Lung (tissue), 12 donors: ENCODE measurements around the gene ALDH1L2. TPM values are rescaled to one million over a fixed set of nuclear protein-coding genes. Genes with fewer than 3 reads are reported as not detected.

Experiments
- ATAC-seq: fragments of 200-7000 bp; cut with Tn5 transposase; one replicate; pipeline ENCODE4 v1.9.1; 2020; ENCODE audit warnings: moderate number of reproducible peaks; ENCODE audit not compliant: insufficient read depth, low FRiP score
- DNase-seq, 3 donors: peaks; one replicate each; pipeline ENCODE4 v3.0.0-alpha.2; 2013 to 2017
- H3K27ac ChIP-seq, 2 donors: one replicate each; pipeline ENCODE4 v1.5.1; 2013; ENCODE audit warnings: mild to moderate bottlenecking in 2 of 2, moderate library complexity in 2 of 2, control low read depth in 1 of 2, inconsistent platforms in 1 of 2, low read depth in 1 of 2, low read length in 1 of 2
- H3K27me3 ChIP-seq, 3 donors: one replicate each; pipeline ENCODE4 v1.5.1; 2013; ENCODE audit warnings: low read length in 2 of 3; ENCODE audit not compliant: control insufficient read depth in 3 of 3, insufficient read depth in 3 of 3
- H3K36me3 ChIP-seq, 4 donors: one replicate each; pipeline ENCODE4 v1.5.1; 2013; ENCODE audit warnings: low read length in 4 of 4, mild to moderate bottlenecking in 1 of 4, moderate library complexity in 1 of 4; ENCODE audit not compliant: control insufficient read depth in 4 of 4, insufficient read depth in 4 of 4
- H3K4me1 ChIP-seq, 5 donors: one replicate each; pipeline ENCODE4 v1.5.1; 2013; ENCODE audit warnings: low read length in 5 of 5, mild to moderate bottlenecking in 2 of 5, moderate library complexity in 1 of 5; ENCODE audit not compliant: control insufficient read depth in 5 of 5, insufficient read depth in 5 of 5
- H3K4me3 ChIP-seq: one replicate; pipeline ENCODE4 v1.5.1; 2013; ENCODE audit warnings: mild to moderate bottlenecking, control low read depth, moderate library complexity
- H3K9ac ChIP-seq, 2 donors: one replicate each; pipeline ENCODE4 v1.5.1; 2013; ENCODE audit warnings: low read length in 2 of 2, control low read depth in 1 of 2; ENCODE audit not compliant: insufficient read depth in 1 of 2
- H3K9me3 ChIP-seq, 4 donors: one replicate each; pipeline ENCODE4 v1.5.1; 2013; ENCODE audit warnings: low read length in 3 of 4, mild to moderate bottlenecking in 1 of 4, moderate library complexity in 1 of 4; ENCODE audit not compliant: control insufficient read depth in 4 of 4, insufficient read depth in 3 of 4
- WGBS, 2 donors: extraction: QIAGEN DNeasy Blood & Tissue Kit; methylation state at CpG; one replicate each; pipeline ENCODE4 v1.1.7; 2013; 5-methylcytosine and 5-hydroxymethylcytosine counted together
- polyA plus RNA-seq, 2 donors: library from polyadenylated mRNA; stranded (reverse); fragments of 200-250 nt; gene quantifications; one replicate each; pipeline ENCODE4 v1.2.1, GENCODE V29; 2013
- total RNA-seq, 2 donors: library from RNA; depleted of rRNA in 1 of 2; stranded (reverse); fragments of >200 nt in 1 of 2; gene quantifications; one replicate each; pipeline ENCODE4 v1.2.1, GENCODE V29; 2014 to 2021
- TF ChIP-seq, protein P1 (sequence below): IDR thresholded peaks from 2 replicates; pipeline ENCODE4 v1.5.1; 2012; ENCODE audit warnings: mild to moderate bottlenecking; ENCODE audit errors: control extremely low read depth, extremely low read depth
- donor health status: control.
- donor health status: control.
- donor health status: Bipolar disorder and iron deficiency.
- donor health status: healthy.
- donor health status: DM: yes; HTN: yes; CAD: no.

The ALDH1L2 gene
- total and polyA plus RNA-seq, 4 donors = 1.1 to 28.4 (median 4.9) TPM

DNA sequence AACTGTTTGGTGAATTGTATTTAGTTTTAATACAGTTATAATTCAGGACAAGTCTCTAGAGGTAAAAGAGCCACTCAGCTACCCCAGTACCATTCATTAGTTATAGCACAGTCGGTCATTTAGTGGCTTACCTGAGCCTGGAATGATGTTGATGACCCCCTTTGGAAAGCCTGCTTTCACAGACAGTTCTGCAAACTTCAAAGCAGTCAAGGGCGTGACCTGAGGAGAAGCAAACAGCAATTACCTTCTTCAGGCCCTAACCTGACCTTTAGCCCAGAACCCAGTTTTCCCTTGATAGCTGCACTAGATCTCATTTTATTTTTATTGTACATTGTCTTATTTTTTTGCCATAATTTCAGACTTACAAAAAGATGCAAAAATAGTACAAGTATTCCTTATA, 43.8 kb downstream of the ALDH1L2 start:
- no peaks in the 10 kb centered on the region for H3K27me3 ChIP-seq
- H3K9ac ChIP-seq = no peak overlapping the region
- H3K27ac ChIP-seq = no peak overlapping the region
- TF ChIP-seq, protein P1, sequence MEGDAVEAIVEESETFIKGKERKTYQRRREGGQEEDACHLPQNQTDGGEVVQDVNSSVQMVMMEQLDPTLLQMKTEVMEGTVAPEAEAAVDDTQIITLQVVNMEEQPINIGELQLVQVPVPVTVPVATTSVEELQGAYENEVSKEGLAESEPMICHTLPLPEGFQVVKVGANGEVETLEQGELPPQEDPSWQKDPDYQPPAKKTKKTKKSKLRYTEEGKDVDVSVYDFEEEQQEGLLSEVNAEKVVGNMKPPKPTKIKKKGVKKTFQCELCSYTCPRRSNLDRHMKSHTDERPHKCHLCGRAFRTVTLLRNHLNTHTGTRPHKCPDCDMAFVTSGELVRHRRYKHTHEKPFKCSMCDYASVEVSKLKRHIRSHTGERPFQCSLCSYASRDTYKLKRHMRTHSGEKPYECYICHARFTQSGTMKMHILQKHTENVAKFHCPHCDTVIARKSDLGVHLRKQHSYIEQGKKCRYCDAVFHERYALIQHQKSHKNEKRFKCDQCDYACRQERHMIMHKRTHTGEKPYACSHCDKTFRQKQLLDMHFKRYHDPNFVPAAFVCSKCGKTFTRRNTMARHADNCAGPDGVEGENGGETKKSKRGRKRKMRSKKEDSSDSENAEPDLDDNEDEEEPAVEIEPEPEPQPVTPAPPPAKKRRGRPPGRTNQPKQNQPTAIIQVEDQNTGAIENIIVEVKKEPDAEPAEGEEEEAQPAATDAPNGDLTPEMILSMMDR = no peak
- peaks cover 0 to 9% (median 0%) of the 10 kb centered on the region in 4 donors for H3K36me3 ChIP-seq
- no peaks in the 10 kb centered on the region for H3K4me1 ChIP-seq
- ATAC-seq (no peak), DNase-seq (no peak)
- WGBS, 2 donors = 57 to 76% methylated on average over 2 of the region's 2 CpGs
- no peaks in the 10 kb centered on the region for H3K9me3 ChIP-seq
- H3K4me3 ChIP-seq = no peak overlapping the region

DNA sequence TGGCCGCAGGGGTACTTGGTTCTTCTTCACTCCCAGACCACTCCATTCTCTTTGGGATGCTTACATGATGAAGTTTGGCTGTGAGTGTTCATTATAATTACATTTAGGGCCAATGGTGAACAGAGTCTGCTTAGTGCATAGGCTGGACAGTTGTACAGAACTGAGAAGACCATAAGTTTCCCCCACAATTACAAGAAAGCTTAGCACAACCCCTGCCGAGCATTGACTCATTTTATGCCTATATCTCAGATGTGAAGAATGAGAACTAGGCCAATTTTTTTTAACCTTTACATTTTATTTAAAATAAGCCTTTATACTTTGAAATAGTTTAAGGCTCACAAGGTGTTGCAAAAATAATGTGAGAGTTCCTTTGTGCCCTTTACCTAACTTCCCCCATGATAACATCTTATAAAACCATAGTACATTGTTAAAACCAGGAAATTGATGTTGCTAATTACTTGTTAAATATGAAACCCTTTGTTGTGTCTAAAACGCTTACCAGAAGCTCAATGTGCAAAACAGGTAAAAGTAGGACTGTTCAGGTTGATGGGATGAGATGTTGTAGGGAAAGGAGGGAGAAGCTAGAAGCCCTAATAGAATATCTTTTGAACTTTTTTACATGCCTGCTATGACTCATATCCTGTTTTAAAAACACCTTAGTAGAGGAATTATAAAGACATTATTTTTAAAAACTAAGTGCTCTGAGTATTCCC, 47.2 kb downstream of the ALDH1L2 start:
- no peak overlapping the region for H3K27ac ChIP-seq
- no peak overlapping the region for H3K9ac ChIP-seq

DNA sequence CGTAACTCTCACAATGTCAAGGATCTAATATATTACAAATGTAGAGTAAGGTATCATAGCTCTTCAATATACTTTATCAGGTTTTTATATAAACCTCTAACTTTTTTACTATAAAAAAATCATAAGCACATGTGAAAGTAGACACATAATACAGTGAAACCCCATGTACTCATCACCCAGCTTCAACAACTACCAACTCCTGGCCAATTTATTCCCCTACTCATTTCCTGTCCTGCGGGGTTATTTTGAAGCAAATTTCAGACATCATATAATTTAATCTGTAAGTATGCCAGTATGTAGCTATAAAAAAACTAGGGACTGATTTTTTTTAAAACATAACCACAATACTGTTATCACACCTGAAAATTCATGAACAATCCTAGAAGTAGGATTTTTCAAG, 50.4 kb downstream of the ALDH1L2 start:
- no peaks in the 10 kb centered on the region for H3K9me3 ChIP-seq
- ATAC-seq (no peak), DNase-seq (no peak)
- 63 to 79% methylated on average over 2 of the region's 2 CpGs for WGBS, 2 donors
- H3K9ac ChIP-seq = no peak overlapping the region
- H3K27ac ChIP-seq = no peak overlapping the region
- H3K4me3 ChIP-seq = no peak overlapping the region
- no peaks in the 10 kb centered on the region for H3K27me3 ChIP-seq
- TF ChIP-seq, protein P1 = no peak
- no peaks in the 10 kb centered on the region for H3K4me1 ChIP-seq
- peaks cover 0 to 9% (median 0%) of the 10 kb centered on the region in 4 donors for H3K36me3 ChIP-seq

More for the DNA sequence above, 47.2 kb downstream of the ALDH1L2 start:
- WGBS, 2 donors = 71 to 83% methylated on average over 3 of the region's 3 CpGs
- no peak for ATAC-seq
- H3K4me3 ChIP-seq = no peak overlapping the region
- no peaks in the 10 kb centered on the region for H3K4me1 ChIP-seq
- no peak for DNase-seq
- no peaks in the 10 kb centered on the region for H3K27me3 ChIP-seq
- TF ChIP-seq, protein P1 = no peak
- H3K9me3 ChIP-seq = no peaks in the 10 kb centered on the region
- peaks cover 0 to 9% (median 0%) of the 10 kb centered on the region in 4 donors for H3K36me3 ChIP-seq
